ENCODE data around the gene FUT7. TPM values are rescaled to one million over a fixed set of nuclear protein-coding genes. Genes with fewer than 3 reads are reported as not detected.

Gene FUT7
- total RNA-seq, 6 donors from 2014 or later, result 0.94 to 2.3 (median 2.0) TPM; not detected in 1

GRCh38 chr9:137077758-137078693, 46.1 kb upstream of the FUT7 start:
- TF ChIP-seq CTCF (IDR thresholded peaks at IDR 0.05) (no peak), POLR2AphosphoS5 (IDR thresholded peaks at IDR 0.05) (no peak), POLR2A (IDR thresholded peaks at IDR 0.05) (no peak), EP300 (IDR thresholded peaks at IDR 0.05) (no peak)
- peak; percentile 31 to 87 for DNase-seq

GRCh38 chr9:137077010-137077747, 45.3 kb upstream of the FUT7 start, which contains the start of gene UAP1L1:
TSS of gene UAP1L1 (plus strand) at chr9:137077517. CDS start at chr9:137077533, 16 bp downstream.
- 2 to 4% methylated on average over 24 to 30 of the region's 87 CpGs for WGBS, 2 donors
- Histone ChIP-seq H3K27ac (peak within 1 kb of the TSS; percentile 68 to 82 (median 73)), H3K9me3 (no peaks in the 10 kb centered on the region), H3K4me3 (peak within 1 kb of the TSS; percentile 74 to 96 (median 76)), H3K36me3 (peaks cover 0 to 36% (median 28%) of the 10 kb centered on the region in 4 donors), H3K4me1 (peaks cover 15 to 47% (median 16%) of the 10 kb centered on the region in 4 donors), H3K27me3 (peaks cover 0 to 6% (median 0%) of the 10 kb centered on the region in 4 donors)
- peak in 1 of 6 experiments; percentile 9 for TF ChIP-seq CTCF (IDR thresholded peaks at IDR 0.05)
- TF ChIP-seq POLR2AphosphoS5 (IDR thresholded peaks at IDR 0.05), result peak in 1 of 2 donors; percentile 72
- TF ChIP-seq POLR2A (IDR thresholded peaks at IDR 0.05), result peak in 2 of 4 donors; percentile 37 to 71
- peak in 1 of 4 donors; percentile 22 for TF ChIP-seq EP300 (IDR thresholded peaks at IDR 0.05)
- DNase-seq (peak; percentile 91 to 94), ATAC-seq (ENCODE audit: low FRiP score in 2 of 2) (peak; percentile 75 to 80)

More at GRCh38 chr9:137077758-137078693, 46.1 kb upstream of the FUT7 start:
- Histone ChIP-seq H3K4me1 (peaks cover 15 to 45% (median 16%) of the 10 kb centered on the region in 4 donors), H3K9me3 (no peaks in the 10 kb centered on the region), H3K27me3 (peaks cover 0 to 6% (median 0%) of the 10 kb centered on the region in 4 donors), H3K27ac (peak overlapping the region in 3 of 4 donors; percentile 68 to 70 (median 68)), H3K36me3 (peaks cover 0 to 44% (median 32%) of the 10 kb centered on the region in 4 donors), H3K4me3 (peak overlapping the region; percentile 74 to 96 (median 76))
- no peak for ATAC-seq (ENCODE audit: low FRiP score in 2 of 2)
- WGBS, 2 donors, result 51 to 90% methylated on average over 2 to 30 of the region's 76 CpGs

- 70 to 74% methylated on average over 6 to 15 of the region's 15 CpGs for WGBS, 2 donors
- Histone ChIP-seq H3K27ac (peak overlapping the region; percentile 68 to 82 (median 73)), H3K36me3 (peaks cover 0 to 30% (median 26%) of the 10 kb centered on the region in 4 donors), H3K4me3 (peak overlapping the region in 3 of 4 donors; percentile 74 to 96 (median 74)), H3K4me1 (peaks cover 15 to 47% (median 16%) of the 10 kb centered on the region in 4 donors), H3K27me3 (peaks cover 0 to 6% (median 0%) of the 10 kb centered on the region in 4 donors), H3K9me3 (no peaks in the 10 kb centered on the region)
- ATAC-seq (ENCODE audit: low FRiP score in 2 of 2) (no peak), DNase-seq (no peak)
- TF ChIP-seq POLR2AphosphoS5 (IDR thresholded peaks at IDR 0.05) (no peak), CTCF (IDR thresholded peaks at IDR 0.05) (no peak), POLR2A (IDR thresholded peaks at IDR 0.05) (no peak), EP300 (IDR thresholded peaks at IDR 0.05) (no peak)
Measured at GRCh38 chr9:137076636-137077009, 44.7 kb upstream of the FUT7 start.

GRCh38 chr9:137075275-137075775, 43.4 kb upstream of the FUT7 start:
- H3K27ac ChIP-seq, result no peak overlapping the region
- TF ChIP-seq POLR2AphosphoS5 (IDR thresholded peaks at IDR 0.05) (no peak), EP300 (IDR thresholded peaks at IDR 0.05) (no peak)
- no peak for DNase-seq
- peaks cover 23 to 57% (median 24%) of the 10 kb centered on the region in 4 donors for H3K4me1 ChIP-seq
- WGBS, 2 donors, result 85 to 86% methylated on average over 12 of the region's 12 CpGs
- H3K27me3 ChIP-seq, result peaks cover 0 to 6% (median 0%) of the 10 kb centered on the region in 4 donors
- peaks cover 0 to 18% (median 16%) of the 10 kb centered on the region in 4 donors for H3K36me3 ChIP-seq
- no peak for ATAC-seq (ENCODE audit: low FRiP score in 2 of 2)
- H3K4me3 ChIP-seq, result no peak overlapping the region
- H3K9me3 ChIP-seq, result no peaks in the 10 kb centered on the region
